ENCODE measurements around the gene MT1F.

MT1F gene

DNA sequence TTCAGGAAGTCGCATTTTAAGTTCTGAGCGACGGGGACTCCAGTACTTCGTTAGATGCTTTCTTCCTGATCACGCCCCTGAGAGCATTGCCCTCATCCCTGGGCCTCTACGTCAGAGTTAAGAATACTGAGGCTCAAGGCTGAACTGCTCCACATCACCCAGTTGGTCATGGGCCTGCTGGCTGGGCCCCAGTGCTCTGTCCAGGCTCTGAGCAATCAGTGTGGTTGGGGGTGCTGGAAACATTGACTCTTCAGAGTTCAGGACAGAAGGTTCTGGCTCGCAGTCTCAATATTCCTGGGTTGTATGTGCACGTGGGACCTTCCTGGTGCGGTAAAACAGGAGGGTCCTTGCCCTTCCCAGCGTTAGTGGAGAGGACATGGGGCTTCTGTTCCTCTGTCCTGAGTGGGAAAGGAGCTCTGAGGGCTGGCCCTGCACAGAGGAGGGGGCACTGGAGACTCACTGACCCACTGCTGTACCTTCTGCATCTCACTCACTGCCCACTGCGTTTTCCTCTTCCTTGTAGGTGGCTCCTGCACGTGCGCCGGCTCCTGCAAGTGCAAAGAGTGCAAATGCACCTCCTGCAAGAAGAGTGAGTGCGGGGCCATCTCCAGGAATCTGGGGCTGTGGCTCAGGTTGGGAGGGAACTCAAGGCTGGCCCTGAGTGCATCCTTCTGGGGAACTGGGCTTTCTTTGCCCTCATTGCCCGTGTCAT lies 31.7 kb upstream of the MT1F start:
- no peak for DNase-seq

DNA sequence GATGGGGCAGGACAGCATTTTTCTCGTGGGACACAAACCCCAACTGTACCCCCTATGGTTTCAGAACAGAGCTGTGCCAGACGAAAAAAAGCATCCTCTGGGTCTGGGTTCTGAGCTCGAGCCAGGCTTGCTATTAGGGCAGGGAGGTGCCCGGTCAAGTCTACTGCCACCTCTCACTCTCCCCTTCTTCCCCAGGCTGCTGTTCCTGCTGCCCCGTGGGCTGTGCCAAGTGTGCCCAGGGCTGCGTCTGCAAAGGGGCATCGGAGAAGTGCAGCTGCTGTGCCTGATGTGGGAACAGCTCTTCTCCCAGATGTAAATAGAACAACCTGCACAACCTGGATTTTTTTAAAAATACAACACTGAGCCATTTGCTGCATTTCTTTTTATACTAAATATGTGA lies 31.1 kb upstream of the MT1F start:
- no peak for DNase-seq

DNA sequence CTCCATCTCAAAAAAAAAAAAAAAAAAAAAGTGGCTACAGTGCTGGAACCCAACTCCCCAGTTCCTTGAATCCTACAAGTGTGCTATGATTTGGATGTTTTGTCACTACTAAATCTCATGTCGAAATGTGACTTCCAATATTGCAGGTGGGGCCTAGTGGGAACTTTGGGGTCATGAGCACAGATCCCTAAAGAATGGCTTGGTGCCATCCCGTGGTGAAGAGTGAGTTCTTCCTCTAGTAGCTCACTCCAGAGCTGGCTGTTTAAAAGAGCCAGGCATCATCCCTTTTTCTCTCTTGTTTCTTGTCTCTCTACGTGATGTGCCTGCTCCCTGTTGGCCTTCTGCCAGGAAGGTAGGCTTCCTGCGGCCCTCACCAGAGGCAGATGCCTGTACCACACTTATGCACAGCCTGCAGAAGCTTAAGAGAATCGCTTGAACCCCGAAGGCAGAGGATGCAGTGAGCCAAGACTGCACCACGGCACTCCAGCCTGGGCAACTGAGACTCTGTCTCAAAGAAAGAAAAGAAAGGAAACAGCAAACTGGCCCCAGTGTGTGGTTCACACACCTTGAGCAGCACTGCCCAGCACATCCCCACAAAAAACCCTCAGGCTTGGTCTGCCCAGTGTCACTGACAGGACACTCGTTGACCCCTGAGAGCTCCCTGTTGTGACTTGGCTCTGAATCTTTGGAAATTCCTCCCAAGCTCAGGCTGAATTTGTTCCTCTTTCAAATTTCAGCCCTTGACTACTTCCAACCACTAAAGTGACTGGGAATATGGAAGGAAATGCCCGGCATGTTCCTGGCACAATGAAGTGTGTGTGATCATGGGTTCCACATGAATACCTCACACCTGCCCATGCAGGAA lies 29.0 kb upstream of the MT1F start:
- no peak for DNase-seq

DNA sequence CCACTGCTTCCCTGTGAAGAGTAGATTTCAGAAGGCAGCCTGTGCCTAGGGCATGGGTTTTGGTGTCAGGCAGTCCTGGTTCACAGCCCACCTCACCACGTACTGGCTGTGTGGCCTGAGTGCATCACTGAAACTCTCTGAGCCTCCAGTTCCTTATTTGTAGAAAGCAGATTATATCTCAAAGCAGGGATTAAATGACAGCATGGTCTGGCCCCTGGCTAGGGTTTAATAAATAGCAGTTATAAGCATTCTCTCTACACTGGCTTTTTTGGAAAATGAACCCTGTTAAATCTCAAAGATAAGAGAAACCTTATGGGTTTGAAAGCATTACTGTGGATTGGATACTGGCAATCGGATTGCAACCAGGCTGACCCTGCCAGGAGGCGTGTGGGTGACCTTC lies 28.2 kb upstream of the MT1F start:
- no peak for DNase-seq

DNA sequence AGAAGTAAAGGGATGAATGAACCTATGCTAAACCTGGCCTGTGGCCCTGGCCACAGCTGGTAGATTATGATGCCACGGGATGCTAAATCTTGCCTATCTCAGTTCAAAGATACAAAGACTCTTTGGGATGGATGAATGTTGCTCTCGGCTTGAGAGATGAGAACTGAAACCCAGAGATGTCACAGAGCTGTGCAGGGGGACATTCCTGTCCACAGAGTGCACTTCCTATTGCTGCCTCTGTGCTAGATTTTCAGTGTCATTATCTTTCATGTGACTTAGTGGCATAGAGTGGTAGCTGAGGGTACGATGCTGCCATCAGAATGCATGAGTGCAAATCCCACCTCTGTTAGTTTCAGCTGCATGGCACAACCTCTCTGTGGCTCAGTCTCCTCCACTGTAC lies 27.6 kb upstream of the MT1F start:
- DNase-seq: no peak

DNA sequence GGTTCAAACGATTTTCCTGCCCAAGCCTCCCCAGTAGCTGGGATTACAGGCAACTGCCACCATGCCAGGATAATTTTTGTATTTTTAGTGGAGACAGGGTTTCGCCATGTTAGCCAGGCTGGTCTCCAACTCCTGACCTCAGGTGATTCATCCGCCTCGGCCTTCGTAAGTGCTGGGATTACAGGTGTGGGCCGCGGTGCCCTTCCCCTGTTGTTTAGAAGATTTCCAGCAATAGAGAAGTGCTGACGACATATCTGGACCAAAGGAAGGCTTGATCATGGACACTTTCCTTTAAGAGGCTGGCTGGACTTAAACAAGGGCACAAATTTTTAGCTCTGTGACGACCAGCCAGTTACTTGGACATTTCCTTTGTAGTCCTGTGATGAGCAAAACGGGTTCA lies 26.6 kb upstream of the MT1F start:
- no peak for DNase-seq

DNA sequence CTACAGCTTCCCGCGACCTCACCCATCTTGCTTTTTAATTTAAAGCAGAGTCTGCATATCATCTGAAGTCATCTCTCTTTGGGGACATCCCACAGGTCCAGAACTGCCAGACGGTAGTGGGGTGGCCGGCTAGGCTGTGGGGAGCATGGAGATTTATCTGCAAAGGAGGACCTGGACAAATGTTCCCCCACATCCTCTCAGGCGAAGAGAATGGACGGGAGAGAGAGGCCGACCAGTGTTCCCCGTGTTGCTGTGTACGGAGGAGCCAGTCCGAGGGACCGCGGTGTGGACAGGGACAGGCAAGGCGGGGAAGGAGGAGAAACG lies 26.0 kb upstream of the MT1F start:
- no peak for DNase-seq

DNA sequence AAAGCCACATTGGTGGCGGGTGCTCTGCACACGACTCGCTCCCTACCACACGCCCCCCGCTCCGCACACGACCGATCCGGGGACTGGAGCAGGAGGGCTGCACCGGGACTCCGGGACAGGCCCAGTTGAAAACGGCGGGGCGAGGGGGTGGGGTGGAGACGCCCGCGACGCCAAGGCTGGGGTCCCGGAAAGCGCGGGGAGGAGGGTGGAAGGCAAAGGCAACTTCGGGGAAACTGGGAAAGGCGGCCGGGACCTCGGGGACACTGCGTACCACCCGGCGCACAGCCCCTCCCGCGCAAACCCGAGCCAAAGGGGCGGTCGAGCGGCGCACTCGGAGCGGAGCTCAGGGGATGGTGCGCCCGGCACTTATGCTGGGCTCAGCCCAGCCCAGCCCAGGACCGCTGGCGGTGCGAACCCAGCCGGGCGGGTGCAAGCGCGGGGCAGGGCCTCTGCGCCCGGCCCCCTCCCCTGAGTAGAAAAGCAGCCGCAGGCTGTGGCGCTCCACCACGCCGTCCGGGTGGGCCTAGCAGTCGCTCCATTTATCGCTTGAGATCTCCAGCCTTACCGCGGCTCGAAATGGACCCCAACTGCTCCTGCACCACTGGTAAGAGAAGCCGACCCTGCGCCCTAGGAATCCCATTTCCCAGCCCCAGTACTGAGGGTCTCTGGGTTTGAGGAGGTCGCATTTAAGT lies 25.5 kb upstream of the MT1F start, which contains the start of gene MT1M:
TSS of gene MT1M (plus strand) at position 504 of the 692 bp plus-strand sequence. CDS start at position 577, 73 bp downstream.
- DNase-seq: no peak

DNA sequence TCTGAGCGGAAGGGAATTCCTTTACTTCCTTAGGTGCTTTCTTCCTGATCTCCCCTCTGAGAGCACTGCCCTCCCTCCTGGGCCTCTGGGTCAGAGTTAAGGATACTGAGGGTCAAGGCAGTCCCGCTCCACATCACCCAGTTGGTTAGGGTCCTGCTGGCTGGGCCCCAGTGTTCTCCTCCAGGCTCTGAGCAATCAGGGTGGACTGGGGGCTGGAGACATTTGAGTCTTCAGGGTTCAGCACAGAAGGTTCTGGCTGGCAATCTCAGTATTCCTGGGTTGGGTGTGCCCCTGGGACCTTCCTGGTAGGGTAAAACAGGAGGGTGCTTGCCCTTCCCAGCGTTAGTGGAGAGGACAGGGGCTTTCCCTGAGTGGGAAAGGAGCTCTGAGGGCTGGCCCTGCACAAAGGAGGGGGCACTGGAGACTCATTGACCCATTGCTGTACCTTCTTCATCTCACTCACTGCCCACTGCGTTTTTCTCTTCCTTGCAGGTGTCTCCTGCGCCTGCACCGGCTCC lies 24.9 kb upstream of the MT1F start:
- DNase-seq: no peak

DNA sequence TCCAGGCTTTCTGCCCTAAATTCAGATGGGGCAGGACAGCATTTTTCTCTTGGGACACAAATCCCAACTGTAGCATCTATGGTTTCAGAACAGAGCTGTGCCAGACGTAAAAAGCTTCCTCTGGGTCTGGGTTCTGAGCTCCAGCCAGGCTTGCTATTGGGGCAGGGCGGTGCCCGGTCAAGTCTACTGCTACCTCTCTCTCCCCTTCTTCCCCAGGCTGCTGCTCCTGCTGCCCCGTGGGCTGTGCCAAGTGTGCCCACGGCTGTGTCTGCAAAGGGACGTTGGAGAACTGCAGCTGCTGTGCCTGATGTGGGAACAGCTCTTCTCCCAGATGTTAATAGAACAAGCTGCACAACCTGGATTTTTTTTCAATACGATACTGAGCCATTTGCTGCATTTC lies 24.2 kb upstream of the MT1F start:
- no peak for DNase-seq

DNA sequence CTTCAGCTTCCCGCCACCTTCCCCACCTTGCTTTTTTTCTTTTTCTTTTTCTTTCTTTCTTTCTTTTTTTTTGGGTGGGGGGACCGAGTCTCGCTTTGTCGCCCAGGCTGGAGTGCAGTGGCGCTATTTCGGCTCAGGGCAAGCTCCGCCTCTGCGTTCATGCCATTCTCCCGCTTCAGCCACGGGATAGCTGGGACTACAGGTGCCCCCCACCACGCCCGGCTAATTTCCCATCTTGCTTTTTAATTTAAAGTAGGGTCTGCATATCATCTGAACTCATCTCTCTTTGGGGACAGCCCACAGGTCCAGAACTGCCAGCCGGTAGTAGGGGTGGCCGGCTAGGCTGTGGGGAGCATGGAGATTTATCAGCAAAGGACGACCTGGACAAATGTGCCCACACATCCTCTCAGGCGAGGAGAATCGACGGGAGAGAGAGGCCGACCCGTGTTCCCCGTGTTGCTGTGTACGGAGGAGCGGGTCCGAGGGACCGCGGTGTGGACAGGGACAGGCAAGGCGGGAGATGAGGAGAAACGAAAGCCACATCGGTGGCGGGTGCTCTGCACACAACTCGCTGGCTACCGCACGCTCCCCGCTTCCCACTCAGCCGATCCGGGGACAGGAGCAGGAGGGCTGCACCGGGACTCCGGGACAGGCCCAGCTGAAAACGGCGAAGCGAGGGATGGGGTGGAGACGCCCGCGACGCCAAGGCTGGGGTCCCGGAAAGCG lies 22.9 kb upstream of the MT1F start:
- no peak for DNase-seq

DNA sequence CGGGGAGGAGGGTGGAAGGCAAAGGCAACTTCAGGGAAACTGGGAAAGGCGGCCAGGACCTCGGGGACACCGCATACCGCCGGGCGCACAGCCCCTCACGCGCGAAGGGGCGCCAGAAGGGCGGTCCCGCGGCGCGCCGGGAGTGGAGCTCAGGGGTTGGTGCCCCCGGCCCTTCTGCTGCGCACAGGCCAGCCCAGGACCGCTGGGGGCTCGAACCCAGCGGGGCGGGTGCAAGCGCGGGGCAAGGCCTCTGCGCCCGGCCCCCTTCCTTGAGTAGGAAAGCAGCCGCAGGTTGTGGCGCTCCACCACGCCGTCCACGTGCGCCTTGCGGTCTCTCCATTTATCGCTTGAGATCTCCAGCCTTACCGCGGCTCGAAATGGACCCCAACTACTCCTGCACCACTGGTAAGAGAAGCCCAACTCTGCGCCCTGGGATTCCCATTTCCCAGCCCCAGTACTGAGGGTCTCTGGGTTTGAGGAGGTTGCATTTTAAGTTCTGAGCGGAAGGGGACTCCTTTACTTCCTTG lies 22.3 kb upstream of the MT1F start:
- DNase-seq: no peak

DNA sequence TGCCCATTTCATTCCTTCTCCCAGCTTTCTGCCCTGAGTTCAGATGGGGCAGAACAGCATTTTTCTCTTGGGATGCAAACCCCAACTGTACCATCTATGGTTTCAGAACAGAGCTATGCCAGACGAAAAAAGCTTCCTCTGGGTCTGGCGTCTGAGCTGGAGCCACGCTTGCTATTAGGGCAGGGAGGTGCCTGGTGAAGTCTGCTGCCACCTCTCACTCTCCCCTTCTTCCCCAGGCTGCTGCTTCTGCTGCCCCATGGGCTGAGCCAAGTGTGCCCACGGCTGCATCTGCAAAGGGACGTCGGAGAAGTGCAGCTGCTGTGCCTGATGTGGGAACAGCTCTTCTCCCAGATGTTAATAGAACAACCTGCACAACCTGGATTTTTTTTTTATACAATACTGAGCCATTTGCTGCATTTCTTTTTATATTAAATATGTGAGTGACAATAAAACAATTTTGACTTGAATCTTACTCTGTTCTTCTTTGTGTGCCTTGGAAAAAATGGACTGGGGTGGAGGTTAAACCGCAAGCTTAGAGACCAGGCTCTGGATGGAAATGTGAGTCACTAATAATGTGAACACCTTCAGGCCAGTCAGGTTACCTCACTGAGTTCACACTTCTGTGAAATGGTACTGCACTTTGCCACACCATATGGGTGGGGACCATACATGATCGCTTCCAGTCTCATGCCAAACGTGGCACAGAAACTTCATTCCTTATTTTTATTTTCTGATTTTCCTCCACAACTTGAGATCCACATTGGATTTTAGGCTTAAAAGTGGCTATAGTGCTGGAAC lies 20.9 kb upstream of the MT1F start:
- no peak for DNase-seq

DNA sequence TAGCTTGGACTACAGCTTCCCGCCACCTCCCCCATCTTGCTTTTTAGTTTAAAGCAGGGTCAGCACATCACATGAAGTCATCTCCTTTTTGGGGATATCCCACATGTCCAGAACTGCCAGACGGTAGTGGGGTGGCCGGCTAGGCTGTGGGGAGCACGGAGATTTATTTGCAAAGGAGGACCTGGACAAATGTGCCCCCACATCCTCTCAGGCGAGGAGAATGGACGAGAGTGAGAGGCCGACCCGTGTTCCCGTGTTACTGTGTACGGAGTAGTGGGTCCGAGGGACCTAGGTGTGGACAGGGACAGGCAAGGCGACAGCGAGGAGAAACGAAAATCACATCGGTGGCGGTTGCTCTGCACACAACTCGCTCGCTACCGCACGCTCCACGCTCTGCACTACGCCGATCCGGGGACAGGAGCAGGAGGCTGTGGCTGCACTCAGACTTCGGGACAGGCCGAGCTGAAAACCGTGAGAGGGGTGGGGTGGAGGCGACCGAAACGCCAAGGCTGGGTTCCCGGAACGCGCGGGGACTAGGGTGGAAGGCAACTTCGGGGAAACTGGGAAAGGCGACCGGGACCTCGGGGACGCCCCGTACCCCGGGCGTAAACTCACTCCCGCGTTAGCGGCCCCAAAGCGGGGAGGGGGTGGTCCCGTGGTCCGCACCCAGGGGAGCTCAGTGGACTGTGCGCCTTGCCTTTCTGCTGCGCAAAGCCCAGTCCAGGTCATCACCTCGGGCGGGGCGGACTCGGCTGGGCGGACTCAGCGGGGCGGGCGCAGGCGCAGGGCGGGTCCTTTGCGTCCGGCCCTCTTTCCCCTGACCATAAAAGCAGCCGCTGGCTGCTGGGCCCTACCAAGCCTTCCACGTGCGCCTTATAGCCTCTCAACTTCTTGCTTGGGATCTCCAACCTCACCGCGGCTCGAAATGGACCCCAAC lies 19.7 kb upstream of the MT1F start, which contains the start of gene MT1A:
TSS of gene MT1A (plus strand) at position 853 of the 937 bp plus-strand sequence. CDS start at position 926, 73 bp downstream.
- DNase-seq: no peak

DNA sequence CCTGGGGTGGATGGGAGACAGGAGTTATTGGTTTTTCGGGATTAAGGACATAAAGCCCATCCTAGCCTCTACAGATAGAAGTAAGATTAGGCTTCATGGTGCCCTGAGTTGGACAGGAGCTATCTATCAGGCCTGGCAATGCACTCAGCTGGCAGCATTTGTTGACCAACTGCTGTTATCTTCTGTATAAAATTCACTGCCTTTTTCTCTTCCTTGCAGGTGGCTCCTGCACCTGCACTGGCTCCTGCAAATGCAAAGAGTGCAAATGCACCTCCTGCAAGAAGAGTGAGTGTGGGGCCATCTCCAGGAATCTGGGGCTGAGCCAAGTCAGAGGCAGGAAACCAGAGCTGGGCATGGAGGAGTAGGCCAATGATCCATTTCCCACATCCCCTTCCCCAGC lies 18.7 kb upstream of the MT1F start:
- no peak for DNase-seq

DNA sequence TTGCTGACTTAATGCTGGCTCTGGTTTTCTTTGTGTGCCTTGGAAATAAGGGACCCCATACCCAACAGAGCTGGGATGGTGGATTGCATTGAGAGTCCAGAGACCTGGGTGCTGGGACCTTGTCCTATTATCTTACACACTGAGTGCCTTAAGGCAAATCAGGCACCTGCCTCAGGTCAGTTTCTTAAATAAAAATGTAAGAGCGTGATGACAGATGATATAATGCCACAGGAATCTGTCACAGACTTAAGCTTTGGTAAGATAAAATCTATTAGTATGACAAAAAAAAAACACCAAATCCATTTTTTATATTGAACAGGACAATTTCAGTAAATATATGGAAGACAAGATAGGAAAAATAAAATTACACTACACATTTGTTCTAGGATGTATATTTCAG lies 17.7 kb upstream of the MT1F start:
- no peak for DNase-seq

DNA sequence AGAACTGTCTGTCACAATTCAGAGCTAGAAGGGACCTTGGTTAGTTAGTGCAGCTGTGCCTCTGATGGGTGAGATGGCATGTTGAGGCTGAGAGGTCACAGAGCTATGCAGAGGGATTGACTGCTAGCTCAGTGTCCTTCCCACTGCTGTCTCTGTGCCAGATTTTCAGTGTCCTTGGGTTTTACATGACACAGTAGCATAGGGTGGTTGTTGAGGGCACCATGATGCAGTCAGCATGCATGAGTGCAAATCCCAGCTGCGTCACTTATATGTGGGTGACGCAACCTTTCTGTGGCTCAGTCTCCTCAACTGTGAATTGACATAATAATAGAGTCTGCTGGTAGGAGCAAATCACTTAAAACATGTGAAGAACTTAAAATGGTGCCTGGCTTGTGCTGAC lies 16.6 kb upstream of the MT1F start:
- no peak for DNase-seq

DNA sequence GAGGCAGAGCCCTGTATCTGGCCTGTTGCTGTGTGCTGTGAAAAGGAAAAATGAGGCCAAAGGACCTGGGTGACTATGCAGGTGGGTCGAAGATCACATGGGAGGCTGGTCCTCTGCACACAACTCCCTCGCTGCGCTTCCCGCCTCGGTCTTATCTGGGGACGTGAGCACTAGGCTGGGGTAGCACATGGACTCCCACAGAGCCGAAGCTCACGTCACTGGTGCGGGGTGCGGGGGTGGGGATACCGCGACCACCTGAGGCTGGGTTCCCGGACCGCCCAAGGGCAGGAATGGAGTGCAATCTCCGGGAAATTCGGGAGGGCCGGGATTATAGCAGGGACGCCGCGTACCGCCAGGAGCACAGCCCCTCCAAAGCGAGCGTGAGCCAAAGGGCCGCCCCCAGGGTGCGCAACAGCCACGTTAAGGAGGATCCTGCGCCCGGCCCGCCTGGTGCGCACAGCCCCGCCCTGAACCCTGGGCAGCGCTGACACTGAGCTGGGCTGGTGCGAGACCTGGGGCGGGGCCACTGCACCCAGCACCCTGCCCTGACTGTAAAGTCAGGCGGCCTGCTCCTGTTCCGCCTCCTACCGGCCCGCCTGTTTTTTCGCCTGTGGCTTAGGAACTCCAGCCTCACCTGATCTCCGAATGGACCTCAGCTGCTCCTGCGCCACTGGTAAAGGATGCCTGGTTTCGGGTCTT lies 14.5 kb upstream of the MT1F start:
- DNase-seq: peak; percentile 38

DNA sequence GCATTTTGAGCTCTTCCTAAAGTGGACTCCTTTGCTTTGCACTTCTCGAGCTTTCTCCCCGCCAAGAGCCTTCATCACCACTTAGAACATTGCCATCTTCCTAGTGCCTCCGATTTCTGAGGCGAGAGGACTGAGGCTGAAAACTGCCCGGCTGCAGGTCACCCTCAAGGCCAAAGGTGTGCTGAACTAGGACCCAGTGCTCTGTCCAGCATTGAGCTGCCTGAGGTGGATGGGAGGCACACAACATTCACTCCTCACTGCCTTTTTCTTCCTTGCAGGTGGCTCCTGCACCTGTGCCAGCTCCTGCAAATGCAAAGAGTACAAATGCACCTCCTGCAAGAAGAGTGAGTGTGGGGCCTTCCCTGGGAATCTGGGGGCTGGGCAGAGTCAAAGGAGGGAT lies 13.9 kb upstream of the MT1F start:
- no peak for DNase-seq

DNA sequence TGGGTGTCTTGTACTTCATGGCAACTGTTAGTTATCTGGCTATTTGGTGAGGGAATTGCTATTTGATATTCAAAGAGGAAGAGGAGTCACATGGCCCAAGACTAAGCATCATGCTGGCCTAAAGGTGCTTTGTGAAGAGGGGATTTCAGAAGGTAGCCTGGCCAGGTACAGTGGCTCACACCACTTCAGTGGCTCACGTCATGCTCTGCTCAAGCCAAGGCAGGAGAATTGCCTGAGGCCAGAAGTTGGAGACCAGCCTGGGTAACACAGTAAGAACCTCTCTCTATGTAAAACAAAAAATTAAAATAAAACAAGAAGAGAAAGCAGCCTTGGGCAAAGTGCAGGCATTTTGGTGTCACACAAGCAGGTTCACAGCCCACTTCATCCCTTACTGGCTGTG lies 12.4 kb upstream of the MT1F start:
- no peak for DNase-seq

Data from NCI-H524 treated with DMSO at 0.1 percent for 48 hours (cell line).